DND-41 (cell line): ENCODE data around the gene PJA1.

ENCODE experiments used
- CTCF ChIP-seq: IDR thresholded peaks from 2 replicates; pipeline ENCODE4 v1.5.1; 2012; ENCODE audit warnings: borderline replicate concordance, low read length, moderate library complexity, mild to moderate bottlenecking; ENCODE audit not compliant: poor library complexity, severe bottlenecking; ENCODE audit errors: extremely low read depth
- EZH2 ChIP-seq: IDR thresholded peaks from 3 replicates; pipeline ENCODE4 v1.6.1; 2012; ENCODE audit warnings: borderline replicate concordance, low read depth, mild to moderate bottlenecking, moderate library complexity, low read length, inconsistent platforms; ENCODE audit not compliant: severe bottlenecking

- no peak for TF ChIP-seq CTCF
- TF ChIP-seq EZH2: no peak
Measured at GRCh38 chrX:69127466-69127865, 37.8 kb downstream of the PJA1 start.
